HG02759 (cell line): ENCODE results near the gene HEATR9.

Source experiments
- ATAC-seq: cut with Tn5 transposase; IDR thresholded peaks from one replicate; pipeline ENCODE4 v1.9.1; 2021; ENCODE audit warnings: mild to moderate bottlenecking, moderate library complexity; ENCODE audit not compliant: unreplicated experiment

HEATR9 gene

GRCh38 chr17:35895636-35896587, 27.2 kb upstream of the HEATR9 start:
- ATAC-seq, result peak; percentile 45

- no peak for ATAC-seq
These were observed 25.5 kb upstream of the HEATR9 start for GRCh38 chr17:35894206-35894605.

- no peak for ATAC-seq
These were observed 25.1 kb upstream of the HEATR9 start for GRCh38 chr17:35893751-35894150.

GRCh38 chr17:35892091-35893035, 23.7 kb upstream of the HEATR9 start:
- ATAC-seq, result peak; percentile 49

GRCh38 chr17:35891269-35891668, 22.6 kb upstream of the HEATR9 start:
- no peak for ATAC-seq

- ATAC-seq, result no peak
These were observed 22.1 kb upstream of the HEATR9 start for GRCh38 chr17:35890774-35891155.

- ATAC-seq, result no peak
These were observed 21.4 kb upstream of the HEATR9 start for GRCh38 chr17:35889818-35890773.

- ATAC-seq, result no peak
These were observed 20.6 kb upstream of the HEATR9 start for GRCh38 chr17:35889241-35889640.

- peak; percentile 92 for ATAC-seq
These were observed 11.3 kb upstream of the HEATR9 start, which contains the start of gene CCL5 for GRCh38 chr17:35879773-35880654. Gene CCL5, minus strand, starts transcription at chr17:35880360.

GRCh38 chr17:35878361-35878760, 9.7 kb upstream of the HEATR9 start:
- ATAC-seq, result no peak

- ATAC-seq, result no peak
These were observed 8.8 kb upstream of the HEATR9 start for GRCh38 chr17:35877345-35878029.

GRCh38 chr17:35876534-35876933, 7.8 kb upstream of the HEATR9 start:
- ATAC-seq, result no peak

- ATAC-seq, result no peak
These were observed 7.1 kb upstream of the HEATR9 start for GRCh38 chr17:35875800-35876139.

- ATAC-seq, result no peak
These were observed 6.5 kb upstream of the HEATR9 start for GRCh38 chr17:35875072-35875799.

- no peak for ATAC-seq
These were observed 3.7 kb upstream of the HEATR9 start for GRCh38 chr17:35872196-35872980.

GRCh38 chr17:35870906-35871819, 2.5 kb upstream of the HEATR9 start:
- ATAC-seq, result no peak
